IMR-90 (cell line): ENCODE measurements around the gene GDI2. TPM values are rescaled to one million over a fixed set of nuclear protein-coding genes. Genes with fewer than 3 reads are reported as not detected.

Experiments used
- ATAC-seq: fragments of 200-7000 bp; cut with Tn5 transposase; 2 replicates; pipeline ENCODE4 v1.9.1; 2020; ENCODE audit warnings: low read depth, mild to moderate bottlenecking, moderate library complexity
- BruUV-seq: library from RNA; stranded (reverse); fragments of 400-500 nt; replicated peaks from 2 replicates; lab custom pipeline; 2021; lab: Mats Ljungman, UMichigan
- CTCF ChIA-PET: fragments of 300-600 bp; formaldehyde crosslinking; extraction: SDS; loops from one replicate; lab custom pipeline; 2021; ENCODE audit warnings: antibody characterized with exemption; lab: Yijun Ruan, JAX
- POLR2A ChIA-PET: fragments of 300-600 bp; sonication (Branson Sonifier 250); formaldehyde crosslinking; loops from one replicate; lab custom pipeline; 2022; ENCODE audit warnings: antibody characterized with exemption; ENCODE audit not compliant: unreplicated experiment; lab: Charles Lee
- DNase-seq: peaks from one replicate; pipeline ENCODE4 v3.0.0; 2013
- H2AFZ ChIP-seq: replicated peaks from 2 replicates; pipeline ENCODE3; 2013; ENCODE audit warnings: low read length, mild to moderate bottlenecking; ENCODE audit not compliant: poor library complexity
- H2AK5ac ChIP-seq: 2 replicates; pipeline ENCODE4 v1.6.1; 2013; ENCODE audit warnings: low read depth, low read length, inconsistent platforms
- H2AK9ac ChIP-seq: replicated peaks from 2 replicates; pipeline ENCODE3; 2013; ENCODE audit warnings: mild to moderate bottlenecking, low read depth, low read length, moderate library complexity; ENCODE audit not compliant: poor library complexity
- H2BK120ac ChIP-seq: 2 replicates; pipeline ENCODE4 v1.6.1; 2013; ENCODE audit warnings: low read depth, low read length, inconsistent platforms
- H2BK15ac ChIP-seq: 3 replicates; pipeline ENCODE4 v1.6.1; 2013; ENCODE audit warnings: low read depth, low read length, inconsistent platforms
- H2BK20ac ChIP-seq: 2 replicates; pipeline ENCODE4 v1.6.1; 2013; ENCODE audit warnings: low read depth, mild to moderate bottlenecking, inconsistent platforms, low read length, moderate library complexity
- H2BK5ac ChIP-seq: 2 replicates; pipeline ENCODE4 v1.6.1; 2013; ENCODE audit warnings: mild to moderate bottlenecking, low read depth, low read length, inconsistent platforms; ENCODE audit not compliant: poor library complexity, severe bottlenecking
- H3K14ac ChIP-seq: replicated peaks from 2 replicates; pipeline ENCODE4 v1.6.1; 2013; ENCODE audit warnings: low read depth, low read length, inconsistent platforms
- H3K18ac ChIP-seq: 2 replicates; pipeline ENCODE4 v1.6.1; 2013; ENCODE audit warnings: low read depth, low read length, control low read depth
- H3K23ac ChIP-seq: 2 replicates; pipeline ENCODE4 v1.6.1; 2013; ENCODE audit warnings: low read depth, low read length, inconsistent platforms
- H3K27ac ChIP-seq: 2 replicates; pipeline ENCODE4 v1.5.1; 2013; ENCODE audit warnings: mild to moderate bottlenecking, control low read depth, low read length; ENCODE audit not compliant: insufficient read depth
- H3K27me3 ChIP-seq: 2 replicates; pipeline ENCODE4 v1.6.1; 2013; ENCODE audit warnings: low read length; ENCODE audit not compliant: control insufficient read depth, insufficient read depth
- H3K36me3 ChIP-seq: 2 replicates; pipeline ENCODE4 v1.6.1; 2013; ENCODE audit warnings: low read length, mixed read lengths; ENCODE audit not compliant: control insufficient read depth, insufficient read depth
- H3K4ac ChIP-seq: 2 replicates; pipeline ENCODE4 v1.6.1; 2013; ENCODE audit warnings: low read depth, low read length, inconsistent platforms
- H3K4me1 ChIP-seq: 2 replicates; pipeline ENCODE4 v1.6.1; 2013; ENCODE audit warnings: low read length, mixed read lengths; ENCODE audit not compliant: control insufficient read depth, insufficient read depth
- H3K4me2 ChIP-seq: 2 replicates; pipeline ENCODE4 v1.6.1; 2013; ENCODE audit warnings: low read depth, mild to moderate bottlenecking, control low read depth, low read length, moderate library complexity
- H3K4me3 ChIP-seq: 2 replicates; pipeline ENCODE4 v1.5.1; 2013; ENCODE audit warnings: low read depth, mild to moderate bottlenecking, control low read depth, low read length, moderate library complexity; ENCODE audit not compliant: insufficient read depth
- H3K56ac ChIP-seq: 2 replicates; pipeline ENCODE4 v1.6.1; 2013; ENCODE audit warnings: low read length, inconsistent platforms; ENCODE audit not compliant: insufficient read depth; ENCODE audit errors: extremely low read depth
- H3K79me1 ChIP-seq, 2 experiments: 2 replicates each; pipeline ENCODE4 v1.6.1; 2013; ENCODE audit warnings: low read length in 2 of 2, inconsistent platforms in 1 of 2, low read depth in 1 of 2
- H3K9ac ChIP-seq: 2 replicates; pipeline ENCODE4 v1.6.1; 2013; ENCODE audit warnings: low read depth, low read length, control low read depth
- H3K9me1 ChIP-seq: 2 replicates; pipeline ENCODE4 v1.6.1; 2013; ENCODE audit warnings: low read length, inconsistent platforms; ENCODE audit not compliant: insufficient read depth
- H3K9me3 ChIP-seq: 2 replicates; pipeline ENCODE4 v1.6.1; 2013; ENCODE audit warnings: low read length; ENCODE audit not compliant: control insufficient read depth, insufficient read depth
- H4K20me1 ChIP-seq: 2 replicates; pipeline ENCODE4 v1.6.1; 2013; ENCODE audit warnings: low read length, inconsistent platforms; ENCODE audit not compliant: insufficient read depth
- H4K5ac ChIP-seq: 2 replicates; pipeline ENCODE4 v1.6.1; 2013; ENCODE audit warnings: mild to moderate bottlenecking, low read depth, low read length, control low read depth
- H4K8ac ChIP-seq, 2 experiments: 2 replicates each; pipeline ENCODE4 v1.6.1; 2013; ENCODE audit warnings: low read depth in 2 of 2, low read length in 2 of 2, control low read depth in 1 of 2, inconsistent platforms in 1 of 2
- H4K91ac ChIP-seq: 2 replicates; pipeline ENCODE4 v1.6.1; 2013; ENCODE audit warnings: low read depth, low read length, inconsistent platforms; ENCODE audit not compliant: insufficient read depth
- BHLHE40 ChIP-seq: fragments of 150-350 bp; IDR thresholded peaks from 2 replicates; pipeline ENCODE4 v1.6.1; 2016; ENCODE audit warnings: mild to moderate bottlenecking, low read depth, low read length
- MXI1 ChIP-seq: IDR thresholded peaks from 2 replicates; pipeline ENCODE4 v1.6.1; 2012; ENCODE audit warnings: low read depth, mild to moderate bottlenecking, low read length, moderate library complexity, borderline replicate concordance
- RCOR1 ChIP-seq: IDR thresholded peaks from 2 replicates; pipeline ENCODE4 v1.6.1; 2012; ENCODE audit warnings: mild to moderate bottlenecking, low read length, improper control_type of control experiment; ENCODE audit not compliant: insufficient replicate concordance
- WGBS, 2 experiments: methylation state at CpG; one replicate each; pipeline versions ENCODE4 v1.1.5 to v1.1.7; 2013; ENCODE audit warnings: missing lambda C conversion rate in 2 of 2; ENCODE audit not compliant: insufficient read length in 1 of 2; ENCODE audit errors: extremely low coverage in 2 of 2; 5-methylcytosine and 5-hydroxymethylcytosine counted together
- dilution Hi-C: fragments of 300-500 bp; cut with HindIII; formaldehyde crosslinking; loops from one replicate; pipeline ENCODE4 v1.14.3; 2018; ENCODE audit warnings: low sequenced_read_pairs; ENCODE audit not compliant: unreplicated experiment
- in situ Hi-C: fragments of 300-500 bp; cut with MboI; formaldehyde crosslinking; loops from 3 replicates; pipeline ENCODE4 v1.14.3; 2019; ENCODE audit warnings: low sequenced_read_pairs, inconsistent platforms, mixed read lengths
- intact Hi-C: fragments of 100-400 bp; cut with micrococcal nuclease; formaldehyde crosslinking; loops from 2 replicates; pipeline ENCODE4 v1.10.0; 2022
- polyA plus RNA-seq, 3 experiments: library from polyadenylated mRNA; depleted of rRNA; stranded (reverse); fragments of >200 nt; gene quantifications; 2 replicates each; pipeline ENCODE4 v1.2.3, GENCODE V29; 2012; ENCODE audit warnings: low replicate concordance in 1 of 3
- total RNA-seq: library from RNA; depleted of rRNA; stranded (reverse); fragments of >200 nt; gene quantifications from 2 replicates; pipeline ENCODE4 v1.2.3, GENCODE V29; 2012

Gene GDI2
- total and polyA plus RNA-seq, 2 of the 4 experiments (the other 2 are of a cell fraction): 171 to 396 TPM

GRCh38 chr10:5766189-5766588 lies 47.0 kb downstream of the GDI2 start:
- dilution Hi-C loops: no loop called here
- in situ Hi-C loops: no loop called here

More at GRCh38 chr10:5766189-5766588, 47.0 kb downstream of the GDI2 start:
- no peak overlapping the region for H2BK15ac ChIP-seq
- peaks cover 27% of the 10 kb centered on the region for H4K20me1 ChIP-seq
- CTCF ChIA-PET: no interaction called here
- no peak overlapping the region for H2AK5ac ChIP-seq
- peaks cover 2% of the 10 kb centered on the region; the same call in 1 of the 2 replicates for H3K9me1 ChIP-seq
- H3K36me3 ChIP-seq: peaks cover 41% of the 10 kb centered on the region
- POLR2A ChIA-PET: no interaction called here
- BruUV-seq: no TSS peak
- no peak overlapping the region for H2BK20ac ChIP-seq
- H2BK5ac ChIP-seq: no peak overlapping the region
- no peak overlapping the region for H3K4me2 ChIP-seq
- DNase-seq: no peak
- no peak overlapping the region for H2AFZ ChIP-seq
- H3K23ac ChIP-seq: no peak overlapping the region
- H4K8ac ChIP-seq: no peak overlapping the region
- no peak overlapping the region for H2BK120ac ChIP-seq
- H3K4me1 ChIP-seq: no peaks in the 10 kb centered on the region
- no peaks in the 10 kb centered on the region for H3K9me3 ChIP-seq
- WGBS, 2 experiments: 92% methylated on average over 2 of the region's 2 CpGs; no CpG with 5 or more reads in 1 of the 2 experiments
- H3K14ac ChIP-seq: no peak overlapping the region
- H4K5ac ChIP-seq: no peak overlapping the region
- ATAC-seq: no peak
- no peak overlapping the region for H3K4me3 ChIP-seq
- H3K27ac ChIP-seq: no peak overlapping the region
- H3K9ac ChIP-seq: no peak overlapping the region
- no peak overlapping the region for H3K18ac ChIP-seq
- TF ChIP-seq BHLHE40 (no peak), RCOR1 (no peak), MXI1 (no peak)
- no peak overlapping the region for H3K4ac ChIP-seq
- peaks cover 31 to 68% of the 10 kb centered on the region in 2 experiments for H3K79me1 ChIP-seq
- H3K56ac ChIP-seq: no peak overlapping the region
- intact Hi-C loops: no loop called here
- H3K27me3 ChIP-seq: no peaks in the 10 kb centered on the region
- H2AK9ac ChIP-seq: no peak overlapping the region
- H4K91ac ChIP-seq: no peak overlapping the region
